K562 (cell line): ENCODE results near the gene GALNT16.

Experiments
- ARNT ChIP-seq, 2 experiments: fragments of 450-650 bp; IDR thresholded peaks; 2 replicates each; pipeline ENCODE4 v1.6.1; 2016; ENCODE audit warnings: mild to moderate bottlenecking in 1 of 2
- CHD2 ChIP-seq: IDR thresholded peaks from 2 replicates; pipeline ENCODE4 v1.6.1; 2011; ENCODE audit warnings: low read depth, low read length
- CREM ChIP-seq: IDR thresholded peaks from 2 replicates; pipeline ENCODE4 v1.6.1; 2014; ENCODE audit warnings: antibody characterized with exemption, low read depth
- MAZ ChIP-seq, 2 experiments: fragments of 450-650 bp in 1 of 2; sonication (generic) in 1 of 2; formaldehyde crosslinking; IDR thresholded peaks in 1 of 2; conservative IDR thresholded peaks in 1 of 2; 2 replicates each; pipeline versions ENCODE4 v1.4.0 to v1.5.0; 2020; ENCODE audit warnings: mild to moderate bottlenecking in 1 of 2, missing genetic modification reagents in 1 of 2
- ZBTB43 ChIP-seq: sonication (generic); formaldehyde crosslinking; IDR thresholded peaks from 2 replicates; pipeline ENCODE4 v1.8.0; 2023; ENCODE audit warnings: mild to moderate bottlenecking, missing genetic modification reagents
- ZNF274 ChIP-seq: IDR thresholded peaks from 2 replicates; pipeline ENCODE4 v1.6.1; 2011; ENCODE audit warnings: low read depth, mild to moderate bottlenecking, low read length, moderate library complexity, borderline replicate concordance
- ZNF282 ChIP-seq: sonication (generic); formaldehyde crosslinking; IDR thresholded peaks from 2 replicates; pipeline ENCODE4 v1.8.1; 2023; ENCODE audit warnings: missing genetic modification reagents

- no peak for TF ChIP-seq ARNT (IDR thresholded peaks at IDR 0.05)
- TF ChIP-seq ZBTB43 (CRISPR knock-in tag) = no peak
- TF ChIP-seq ZNF274 = no peak
- no peak for TF ChIP-seq MAZ (CRISPR knock-in tag; conservative IDR thresholded peaks at IDR 0.05 in 1 of 2, IDR thresholded peaks at IDR 0.05 in 1 of 2)
- TF ChIP-seq ZNF282 = no peak
- TF ChIP-seq CHD2 = no peak
- no peak for TF ChIP-seq CREM
Observed at GRCh38 chr14:69314327-69314726, 54.4 kb downstream of the GALNT16 start.
